ENCODE measurements around the gene BEST4.

Gene BEST4

GRCh38 chr1:44803312-44804095 is 15.5 kb upstream of the BEST4 start:
- H3K4me3 ChIP-seq (ENCODE audit: insufficient read depth, low read length, poor library complexity, severe bottlenecking) = no peak overlapping the region
- no peaks in the 10 kb centered on the region for H3K79me2 ChIP-seq (ENCODE audit: insufficient read depth, low read length)
- H3K4me2 ChIP-seq (ENCODE audit: low read depth, low read length, poor library complexity, severe bottlenecking) = no peak overlapping the region
- no peak overlapping the region for H3K9ac ChIP-seq (ENCODE audit: low read length)
- H3K36me3 ChIP-seq (ENCODE audit: low read length) = no peaks in the 10 kb centered on the region
- H3K27ac ChIP-seq (ENCODE audit: low read depth, low read length) = no peak overlapping the region
- TF ChIP-seq EZH2phosphoT487 (conservative IDR thresholded peaks at IDR 0.05; ENCODE audit: low read length) (no peak), CTCF (IDR thresholded peaks at IDR 0.05; ENCODE audit: insufficient read depth, low read length, poor library complexity, severe bottlenecking) (no peak)
- no peaks in the 10 kb centered on the region for H3K27me3 ChIP-seq (ENCODE audit: low read length)
- H2AFZ ChIP-seq (ENCODE audit: low read depth, low read length, severe bottlenecking) = no peak overlapping the region
- no peaks in the 10 kb centered on the region for H3K9me2 ChIP-seq (replicated peaks; ENCODE audit: insufficient read depth, low read length)
- no peaks in the 10 kb centered on the region for H3K9me3 ChIP-seq (ENCODE audit: insufficient read depth, low read length)
- no peaks in the 10 kb centered on the region for H4K20me1 ChIP-seq (ENCODE audit: low read depth, low read length)
- H3F3A ChIP-seq (ENCODE audit: insufficient read depth) = peaks cover 10% of the 10 kb centered on the region; the same call in 1 of the 2 replicates

- no peaks in the 10 kb centered on the region for H3K36me3 ChIP-seq (ENCODE audit: low read length)
- H3K9me3 ChIP-seq (ENCODE audit: insufficient read depth, low read length) = no peaks in the 10 kb centered on the region
- no peaks in the 10 kb centered on the region for H3K79me2 ChIP-seq (ENCODE audit: insufficient read depth, low read length)
- H2AFZ ChIP-seq (ENCODE audit: low read depth, low read length, severe bottlenecking) = no peak overlapping the region
- no peaks in the 10 kb centered on the region for H3K9me2 ChIP-seq (replicated peaks; ENCODE audit: insufficient read depth, low read length)
- no peak overlapping the region for H3K27ac ChIP-seq (ENCODE audit: low read depth, low read length)
- no peak overlapping the region for H3K9ac ChIP-seq (ENCODE audit: low read length)
- no peak overlapping the region for H3K4me3 ChIP-seq (ENCODE audit: insufficient read depth, low read length, poor library complexity, severe bottlenecking)
- H3F3A ChIP-seq (ENCODE audit: insufficient read depth) = peaks cover 12% of the 10 kb centered on the region; the same call in 1 of the 2 replicates
- no peaks in the 10 kb centered on the region for H3K27me3 ChIP-seq (ENCODE audit: low read length)
- no peak overlapping the region for H3K4me2 ChIP-seq (ENCODE audit: low read depth, low read length, poor library complexity, severe bottlenecking)
- no peaks in the 10 kb centered on the region for H4K20me1 ChIP-seq (ENCODE audit: low read depth, low read length)
- TF ChIP-seq CTCF (IDR thresholded peaks at IDR 0.05; ENCODE audit: insufficient read depth, low read length, poor library complexity, severe bottlenecking) (no peak), EZH2phosphoT487 (conservative IDR thresholded peaks at IDR 0.05; ENCODE audit: low read length) (no peak)
These were observed 15.0 kb upstream of the BEST4 start for GRCh38 chr1:44803062-44803311.

DNA sequence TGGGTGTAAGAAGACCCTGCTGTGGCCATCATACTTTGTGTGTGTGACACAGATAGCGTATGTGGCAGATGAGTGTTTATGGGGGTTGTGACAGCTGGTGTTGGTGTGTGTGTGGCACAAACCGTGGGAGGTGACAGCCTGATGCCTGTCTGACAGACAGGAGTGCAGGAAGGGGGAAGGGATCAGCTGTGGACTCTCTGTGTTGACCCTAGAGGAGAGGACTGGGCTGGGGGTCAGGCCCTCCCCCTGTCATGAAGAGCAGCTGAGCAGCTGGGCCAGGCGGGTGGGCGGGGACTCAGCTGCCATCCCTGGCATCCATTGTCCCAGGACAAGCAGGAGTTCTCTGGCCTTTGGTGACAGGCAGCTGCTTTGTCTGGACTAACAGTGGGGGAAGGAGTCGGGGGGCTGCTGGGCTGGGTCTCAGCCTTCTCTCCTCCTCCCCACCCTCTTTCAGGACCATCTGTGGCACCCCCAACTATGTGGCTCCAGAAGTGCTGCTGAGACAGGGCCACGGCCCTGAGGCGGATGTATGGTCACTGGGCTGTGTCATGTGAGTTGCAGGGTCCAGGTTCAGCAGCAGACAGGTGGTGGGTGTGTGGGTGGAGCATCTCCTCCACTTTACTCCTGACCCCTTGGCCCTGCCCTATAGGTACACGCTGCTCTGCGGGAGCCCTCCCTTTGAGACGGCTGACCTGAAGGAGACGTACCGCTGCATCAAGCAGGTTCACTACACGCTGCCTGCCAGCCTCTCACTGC is 14.5 kb upstream of the BEST4 start:
- no peak overlapping the region for H3K27ac ChIP-seq (ENCODE audit: low read depth, low read length)
- no peak overlapping the region for H3K4me3 ChIP-seq (ENCODE audit: insufficient read depth, low read length, poor library complexity, severe bottlenecking)
- no peak overlapping the region for H3K9ac ChIP-seq (ENCODE audit: low read length)

More for the DNA sequence above, 14.5 kb upstream of the BEST4 start:
- Histone ChIP-seq H3K27me3 (ENCODE audit: low read length) (no peaks in the 10 kb centered on the region), H3K4me2 (ENCODE audit: low read depth, low read length, poor library complexity, severe bottlenecking) (peak overlapping the region; percentile 35), H4K20me1 (ENCODE audit: low read depth, low read length) (no peaks in the 10 kb centered on the region), H2AFZ (ENCODE audit: low read depth, low read length, severe bottlenecking) (no peak overlapping the region), H3K9me2 (replicated peaks; ENCODE audit: insufficient read depth, low read length) (no peaks in the 10 kb centered on the region), H3F3A (ENCODE audit: insufficient read depth) (peaks cover 12% of the 10 kb centered on the region; the same call in 1 of the 2 replicates), H3K36me3 (ENCODE audit: low read length) (no peaks in the 10 kb centered on the region), H3K9me3 (ENCODE audit: insufficient read depth, low read length) (no peaks in the 10 kb centered on the region), H3K79me2 (ENCODE audit: insufficient read depth, low read length) (no peaks in the 10 kb centered on the region)
- no peak for TF ChIP-seq CTCF (IDR thresholded peaks at IDR 0.05; ENCODE audit: insufficient read depth, low read length, poor library complexity, severe bottlenecking)
- TF ChIP-seq EZH2phosphoT487 (conservative IDR thresholded peaks at IDR 0.05; ENCODE audit: low read length) = no peak

Measured in SU-DHL-6 (cell line).